Spinal cord (tissue), 10 donors: Measurements from ENCODE around the gene MEN1. TPM values are rescaled to one million over a fixed set of nuclear protein-coding genes. Genes with fewer than 3 reads are reported as not detected.
A peak's percentile ranks its signal among the peaks of the same experiment; 100 is the strongest.

Experiments
- DNase-seq, 6 donors: peaks; one replicate each; pipeline versions ENCODE4 v3.0.0 to v3.0.0-alpha.2; 2013 to 2015; ENCODE audit warnings: low spot score in 6 of 6, low read depth in 4 of 6
- H3K27ac ChIP-seq: one replicate; pipeline ENCODE4 v1.5.1; 2013; ENCODE audit warnings: low read depth, low read length, control low read depth
- H3K27me3 ChIP-seq: one replicate; pipeline ENCODE4 v1.6.1; 2013; ENCODE audit warnings: low read length; ENCODE audit not compliant: control insufficient read depth, insufficient read depth
- H3K36me3 ChIP-seq: one replicate; pipeline ENCODE4 v1.6.1; 2013; ENCODE audit warnings: low read length; ENCODE audit not compliant: control insufficient read depth, insufficient read depth
- H3K4me1 ChIP-seq: one replicate; pipeline ENCODE4 v1.6.1; 2013; ENCODE audit warnings: low read length; ENCODE audit not compliant: control insufficient read depth, insufficient read depth
- H3K4me3 ChIP-seq: one replicate; pipeline ENCODE4 v1.5.1; 2013; ENCODE audit warnings: low read depth, low read length, control low read depth
- H3K9me3 ChIP-seq: one replicate; pipeline ENCODE4 v1.6.1; 2013; ENCODE audit warnings: low read length; ENCODE audit not compliant: control insufficient read depth, insufficient read depth
- WGBS: methylation state at CpG from one replicate; pipeline ENCODE4 v1.1.5; 2013; ENCODE audit warnings: missing lambda C conversion rate; ENCODE audit not compliant: insufficient coverage; 5-methylcytosine and 5-hydroxymethylcytosine counted together
- polyA plus RNA-seq, 2 donors: library from polyadenylated mRNA; unstranded; fragments of 120-200 nt; gene quantifications; one replicate each; pipeline ENCODE4 v1.2.1, GENCODE V29; 2013; ENCODE audit not compliant: insufficient read length in 2 of 2
- total RNA-seq, 2 donors: library from RNA; depleted of rRNA in 1 of 2; stranded (reverse); fragments of 120-200 nt in 1 of 2; fragments of >200 nt in 1 of 2; gene quantifications; one replicate each; pipeline versions ENCODE4 v1.2.3 to v1.2.4, GENCODE V29; 2013 to 2014
- donor health status: healthy.

MEN1 gene
- total and polyA plus RNA-seq, 4 donors: 12.4 to 46.7 (median 28.4) TPM

- Histone ChIP-seq H3K27ac (no peak overlapping the region), H3K36me3 (peaks cover 74% of the 10 kb centered on the region), H3K9me3 (no peaks in the 10 kb centered on the region), H3K4me3 (no peak overlapping the region), H3K27me3 (no peaks in the 10 kb centered on the region), H3K4me1 (peaks cover 65% of the 10 kb centered on the region)
- 80% methylated on average over 5 of the region's 8 CpGs for WGBS
- DNase-seq: no peak
Measured at GRCh38 chr11:64764753-64765152, 45.6 kb downstream of the MEN1 start.

DNA sequence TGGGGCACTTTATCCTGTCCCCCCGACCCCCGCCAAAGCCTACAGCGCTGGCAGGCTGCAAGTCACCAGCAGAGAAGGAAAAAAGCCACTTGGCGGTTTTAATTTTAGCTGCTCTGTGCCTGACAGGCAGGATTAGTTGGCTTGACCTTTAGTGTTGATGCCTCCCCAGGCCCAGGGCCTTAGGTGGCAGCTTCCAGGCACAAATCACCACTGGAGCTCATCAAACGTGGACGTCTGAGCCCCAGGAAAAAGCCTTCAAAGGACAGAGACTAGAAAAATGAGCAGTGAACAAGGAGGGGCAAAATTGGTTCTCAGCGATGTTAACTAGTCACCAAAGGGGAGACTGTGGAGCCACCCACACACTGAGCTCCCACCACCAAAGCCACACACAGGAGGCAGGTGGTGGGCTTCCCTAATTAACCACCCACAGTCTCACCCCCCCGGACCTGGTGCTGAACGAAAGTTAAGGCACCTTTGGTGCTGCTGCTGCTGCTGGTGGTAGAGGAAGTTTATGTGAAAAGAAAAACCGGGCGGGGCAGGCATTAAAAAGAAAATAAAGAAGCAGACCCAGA, 46.2 kb downstream of the MEN1 start:
- Histone ChIP-seq H3K27me3 (no peaks in the 10 kb centered on the region), H3K36me3 (peaks cover 71% of the 10 kb centered on the region), H3K9me3 (no peaks in the 10 kb centered on the region), H3K4me3 (no peak overlapping the region), H3K27ac (peak overlapping the region; percentile 85), H3K4me1 (peaks cover 71% of the 10 kb centered on the region)
- peak in 2 of 6 donors; percentile 39 to 47 for DNase-seq
- WGBS: 44% methylated on average over 3 of the region's 11 CpGs

DNA sequence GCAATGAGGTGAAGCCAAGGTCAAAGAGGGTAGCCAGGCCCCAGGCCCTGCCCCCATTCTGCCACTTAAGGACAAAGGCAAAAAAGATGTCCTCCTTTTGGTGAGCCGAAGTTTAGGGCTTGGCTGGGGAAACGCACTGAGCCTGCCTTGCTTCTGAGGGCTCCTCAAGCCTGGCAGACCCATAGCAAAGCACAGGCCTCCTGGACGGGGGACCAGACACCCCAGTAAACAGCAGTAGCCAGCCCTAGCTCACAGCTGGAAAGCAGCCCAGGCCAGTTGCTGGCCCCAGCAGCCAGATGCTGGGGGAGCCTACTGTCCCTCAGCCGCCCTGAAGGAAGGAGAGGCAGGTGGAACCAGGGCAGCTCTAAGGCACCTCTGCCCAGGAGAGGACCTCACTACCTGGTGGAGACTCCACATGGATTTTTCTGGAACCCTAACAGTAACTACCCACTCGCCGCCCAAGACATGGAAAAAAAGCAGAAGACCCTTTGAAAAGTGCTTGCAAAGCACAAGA, 46.8 kb downstream of the MEN1 start:
- H3K36me3 ChIP-seq: peaks cover 66% of the 10 kb centered on the region
- no peaks in the 10 kb centered on the region for H3K9me3 ChIP-seq
- H3K4me3 ChIP-seq: no peak overlapping the region
- H3K27ac ChIP-seq: peak overlapping the region; percentile 85
- H3K4me1 ChIP-seq: peaks cover 77% of the 10 kb centered on the region
- WGBS: 36% methylated on average over 6 of the region's 6 CpGs
- no peak for DNase-seq
- no peaks in the 10 kb centered on the region for H3K27me3 ChIP-seq

- Histone ChIP-seq H3K27me3 (no peaks in the 10 kb centered on the region), H3K27ac (peak overlapping the region; percentile 85), H3K4me1 (peaks cover 76% of the 10 kb centered on the region), H3K4me3 (no peak overlapping the region), H3K9me3 (no peaks in the 10 kb centered on the region), H3K36me3 (peaks cover 60% of the 10 kb centered on the region)
- 26% methylated on average over 7 of the region's 13 CpGs for WGBS
- DNase-seq: peak in 2 of 6 donors; percentile 82 to 84
Measured at GRCh38 chr11:64762674-64763525, 47.5 kb downstream of the MEN1 start.

GRCh38 chr11:64762277-64762673, 48.1 kb downstream of the MEN1 start:
- peaks cover 54% of the 10 kb centered on the region for H3K36me3 ChIP-seq
- 45% methylated on average over 5 of the region's 5 CpGs for WGBS

GRCh38 chr11:64760759-64761420, 49.5 kb downstream of the MEN1 start:
- no peak overlapping the region for H3K4me3 ChIP-seq
- no peaks in the 10 kb centered on the region for H3K9me3 ChIP-seq
- 77% methylated on average over 6 of the region's 7 CpGs for WGBS
- no peaks in the 10 kb centered on the region for H3K27me3 ChIP-seq
- DNase-seq: no peak
- peaks cover 42% of the 10 kb centered on the region for H3K36me3 ChIP-seq
- no peak overlapping the region for H3K27ac ChIP-seq
- H3K4me1 ChIP-seq: peaks cover 71% of the 10 kb centered on the region

More at GRCh38 chr11:64762277-64762673, 48.1 kb downstream of the MEN1 start:
- peak overlapping the region; percentile 85 for H3K27ac ChIP-seq
- H3K27me3 ChIP-seq: no peaks in the 10 kb centered on the region
- DNase-seq: peak in 2 of 6 donors; percentile 20 to 59
- no peaks in the 10 kb centered on the region for H3K9me3 ChIP-seq
- no peak overlapping the region for H3K4me3 ChIP-seq
- H3K4me1 ChIP-seq: peaks cover 71% of the 10 kb centered on the region

DNA sequence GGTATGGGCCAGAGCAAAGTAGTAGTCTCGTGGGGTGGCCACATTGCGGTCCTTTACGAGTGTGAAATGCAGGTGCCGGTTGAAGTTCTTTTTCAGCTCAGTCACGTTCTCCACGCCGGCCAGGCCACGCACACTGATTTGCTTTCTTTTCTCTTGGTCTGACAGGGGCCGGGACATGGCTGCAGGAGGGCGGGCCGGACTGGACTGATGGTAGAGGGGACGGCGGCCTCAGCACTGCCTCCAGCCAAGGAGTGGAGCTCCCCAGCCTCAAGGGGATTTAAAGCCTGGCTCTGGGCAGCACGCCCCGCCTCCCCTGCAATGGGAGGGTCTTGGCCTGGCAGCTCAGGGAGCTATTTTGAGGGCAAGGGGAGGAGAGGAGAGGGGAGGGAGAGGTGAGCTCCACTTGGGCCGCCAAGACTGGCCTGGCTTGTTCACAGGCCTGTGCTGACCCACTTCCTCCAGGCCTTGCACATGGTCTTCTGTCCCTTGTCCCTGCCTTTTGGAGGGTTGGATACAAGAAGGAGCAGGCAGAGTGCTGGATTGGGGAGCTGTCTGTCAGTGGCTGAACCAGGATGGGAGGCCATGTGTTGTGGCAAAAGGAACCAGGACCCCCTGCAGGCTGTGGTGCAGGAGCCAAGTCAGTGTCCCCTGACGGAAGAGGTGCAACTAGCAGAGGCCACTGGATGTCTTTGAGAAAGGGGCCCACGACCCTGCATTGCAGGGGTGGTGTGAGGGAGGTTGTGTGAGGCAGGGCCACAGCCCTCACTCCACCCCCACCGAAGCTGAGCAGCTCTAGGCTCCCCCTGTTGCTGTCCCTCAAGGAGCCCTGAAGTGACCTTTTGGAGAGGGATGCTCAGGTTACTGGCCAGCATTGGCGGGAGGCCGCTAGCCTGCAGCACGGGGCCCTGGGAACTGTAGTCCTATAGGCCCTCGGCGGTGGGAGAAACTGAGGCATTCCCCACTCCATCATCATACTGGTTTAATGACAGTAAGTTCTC, 50.3 kb downstream of the MEN1 start, which contains the start of gene PYGM:
Gene PYGM, minus strand, starts transcription at position 253 of the 998 bp plus-strand sequence. Its CDS starts 76 bp downstream, at position 177.
- Histone ChIP-seq H3K9me3 (no peaks in the 10 kb centered on the region), H3K36me3 (peaks cover 33% of the 10 kb centered on the region), H3K4me1 (peaks cover 64% of the 10 kb centered on the region), H3K4me3 (no peak within 1 kb of the TSS), H3K27me3 (no peaks in the 10 kb centered on the region), H3K27ac (peak within 1 kb of the TSS; percentile 73)
- peak in 2 of 6 donors; percentile 45 to 85 for DNase-seq
- 34% methylated on average over 19 of the region's 24 CpGs for WGBS

DNA sequence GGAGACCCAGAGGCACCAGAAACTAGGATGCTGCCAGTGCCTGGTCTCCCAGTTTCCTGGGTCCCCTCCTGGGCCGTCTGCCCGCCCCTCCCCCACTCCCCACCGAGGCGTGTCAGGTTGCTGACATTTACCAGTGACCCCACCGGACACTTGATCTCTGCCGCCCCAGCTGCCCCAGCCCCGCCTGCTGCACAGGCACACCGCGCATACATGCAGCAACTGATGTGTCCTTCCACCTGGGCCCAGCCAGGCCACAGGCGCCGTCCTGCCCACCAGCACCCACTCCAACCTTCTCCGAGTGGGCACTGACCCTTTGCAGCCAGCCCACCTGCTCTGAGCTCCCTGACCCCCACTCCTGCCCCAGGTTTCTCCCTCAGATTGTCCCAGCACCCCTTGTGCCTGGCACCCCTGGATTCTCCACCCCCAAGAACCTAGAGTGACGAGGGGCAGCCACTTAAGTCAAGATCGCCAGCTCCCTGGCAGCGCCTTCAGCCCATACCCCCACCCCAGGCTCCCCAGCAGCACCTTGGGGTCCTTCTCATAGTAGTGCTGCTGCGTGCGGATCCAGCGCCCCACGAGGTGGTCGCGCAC, 51.1 kb downstream of the MEN1 start:
- H3K9me3 ChIP-seq: no peaks in the 10 kb centered on the region
- no peaks in the 10 kb centered on the region for H3K27me3 ChIP-seq
- WGBS: 61% methylated on average over 21 of the region's 21 CpGs
- peak overlapping the region; percentile 73 for H3K27ac ChIP-seq
- H3K4me3 ChIP-seq: no peak overlapping the region
- no peak for DNase-seq
- peaks cover 58% of the 10 kb centered on the region for H3K4me1 ChIP-seq
- peaks cover 32% of the 10 kb centered on the region for H3K36me3 ChIP-seq
